Measurements from ENCODE around the gene ZFAND4.

GRCh38 chr10:45607276-45607675, 65.3 kb downstream of the ZFAND4 start:
- TF ChIP-seq POLR2A (IDR thresholded peaks at IDR 0.05), result no peak
- TF ChIP-seq, protein P1, sequence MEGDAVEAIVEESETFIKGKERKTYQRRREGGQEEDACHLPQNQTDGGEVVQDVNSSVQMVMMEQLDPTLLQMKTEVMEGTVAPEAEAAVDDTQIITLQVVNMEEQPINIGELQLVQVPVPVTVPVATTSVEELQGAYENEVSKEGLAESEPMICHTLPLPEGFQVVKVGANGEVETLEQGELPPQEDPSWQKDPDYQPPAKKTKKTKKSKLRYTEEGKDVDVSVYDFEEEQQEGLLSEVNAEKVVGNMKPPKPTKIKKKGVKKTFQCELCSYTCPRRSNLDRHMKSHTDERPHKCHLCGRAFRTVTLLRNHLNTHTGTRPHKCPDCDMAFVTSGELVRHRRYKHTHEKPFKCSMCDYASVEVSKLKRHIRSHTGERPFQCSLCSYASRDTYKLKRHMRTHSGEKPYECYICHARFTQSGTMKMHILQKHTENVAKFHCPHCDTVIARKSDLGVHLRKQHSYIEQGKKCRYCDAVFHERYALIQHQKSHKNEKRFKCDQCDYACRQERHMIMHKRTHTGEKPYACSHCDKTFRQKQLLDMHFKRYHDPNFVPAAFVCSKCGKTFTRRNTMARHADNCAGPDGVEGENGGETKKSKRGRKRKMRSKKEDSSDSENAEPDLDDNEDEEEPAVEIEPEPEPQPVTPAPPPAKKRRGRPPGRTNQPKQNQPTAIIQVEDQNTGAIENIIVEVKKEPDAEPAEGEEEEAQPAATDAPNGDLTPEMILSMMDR (IDR thresholded peaks at IDR 0.05), result no peak

Measured in testis (tissue), 2 donors.